Spleen (tissue), 11 donors: Measurements from ENCODE around the gene GALNT16. TPM values are rescaled to one million over a fixed set of nuclear protein-coding genes. Genes with fewer than 3 reads are reported as not detected.
"Not testable (repeated sequence)": the region's sequence is repeated elsewhere in the genome, so short reads cannot be mapped to it uniquely, and the experiment has no call there.

Experiments
- DNase-seq: peaks from one replicate; pipeline ENCODE4 v3.0.0-alpha.2; 2020
- H3K27ac ChIP-seq, 8 donors: fragments of 200-600 bp; sonication (generic) in 7 of 8; 1 replicate in 4 of 8; 2 replicates in 4 of 8; pipeline versions ENCODE4 v1.5.0 to v1.8.0; 2016 to 2021; ENCODE audit warnings: inconsistent platforms in 4 of 8, mild to moderate bottlenecking in 4 of 8, moderate library complexity in 1 of 8
- H3K27me3 ChIP-seq, 7 donors: fragments of 200-600 bp; sonication (generic) in 6 of 7; replicated peaks in 1 of 7; 1 replicate in 4 of 7; 2 replicates in 3 of 7; pipeline versions ENCODE4 v1.5.0 to v1.8.0; 2016 to 2021; ENCODE audit warnings: inconsistent platforms in 3 of 7, mild to moderate bottlenecking in 1 of 7
- H3K36me3 ChIP-seq, 6 donors: fragments of 200-600 bp; sonication (generic) in 5 of 6; 1 replicate in 4 of 6; 2 replicates in 2 of 6; pipeline versions ENCODE4 v1.5.0 to v1.8.0; 2016 to 2021; ENCODE audit warnings: inconsistent platforms in 2 of 6
- H3K4me1 ChIP-seq, 6 donors: fragments of 200-600 bp; sonication (generic) in 5 of 6; 1 replicate in 3 of 6; 2 replicates in 3 of 6; pipeline versions ENCODE4 v1.5.0 to v1.8.0; 2016 to 2021; ENCODE audit warnings: inconsistent platforms in 3 of 6
- H3K4me3 ChIP-seq, 8 donors: fragments of 200-600 bp; sonication (generic) in 7 of 8; 1 replicate in 4 of 8; 2 replicates in 4 of 8; pipeline versions ENCODE4 v1.5.0 to v1.8.0; 2016 to 2021; ENCODE audit warnings: inconsistent platforms in 4 of 8, mild to moderate bottlenecking in 4 of 8, moderate library complexity in 2 of 8
- H3K9me3 ChIP-seq, 8 donors: fragments of 200-600 bp; sonication (generic) in 7 of 8; 1 replicate in 4 of 8; 2 replicates in 4 of 8; pipeline versions ENCODE4 v1.5.0 to v1.8.0; 2016 to 2021; ENCODE audit warnings: inconsistent platforms in 4 of 8
- POLR2A ChIP-seq, 3 donors: fragments of 450-650 bp; IDR thresholded peaks; one replicate each; pipeline ENCODE4 v1.5.1; 2017; ENCODE audit warnings: antibody characterized with exemption in 3 of 3, mild to moderate bottlenecking in 1 of 3
- POLR2AphosphoS5 ChIP-seq, 3 donors: sonication (generic); formaldehyde crosslinking; IDR thresholded peaks; one replicate each; pipeline ENCODE4 v1.5.1; 2017; ENCODE audit warnings: antibody characterized with exemption in 3 of 3
- whole genome bisulfite sequencing, 5 donors: extraction: QIAGEN DNeasy Blood & Tissue Kit in 3 of 5; methylation state at CpG; one replicate each; pipeline versions ENCODE4 v1.1.5 to v1.1.7; 2013 to 2018; 5-methylcytosine and 5-hydroxymethylcytosine counted together
- intact Hi-C: fragments of 100-400 bp; cut with DNase I; formaldehyde crosslinking; loops from one replicate; pipeline ENCODE4 v1.15.0; 2023; ENCODE audit warnings: low total_unique reads
- polyA plus RNA-seq, 3 donors: library from polyadenylated mRNA; stranded (reverse); fragments of 200-250 nt; gene quantifications; one replicate each; pipeline ENCODE4 v1.2.1, GENCODE V29; 2013
- total RNA-seq, 7 donors: library from RNA; depleted of rRNA in 3 of 7; stranded (reverse); fragments of >200 nt in 3 of 7; fragmentation: NEBNext Ultra II Directional in 4 of 7; extraction: Animal tissue kit (Norgen Biotek cat#: 25700) in 4 of 7; gene quantifications; one replicate each; pipeline versions ENCODE4 v1.1.0 to v1.2.1, GENCODE V29; 2016 to 2021
- TF ChIP-seq, protein P1 (sequence below), 11 experiments: fragments of 200-600 bp in 7 of 11; fragments of 450-650 bp in 4 of 11; sonication (generic) in 4 of 11; IDR thresholded peaks in 8 of 11; conservative IDR thresholded peaks in 3 of 11; 1 replicate in 7 of 11; 2 replicates in 4 of 11; pipeline versions ENCODE4 v1.4.0 to v1.8.0; 2016 to 2021; ENCODE audit warnings: antibody characterized with exemption in 11 of 11, inconsistent platforms in 4 of 11, mild to moderate bottlenecking in 1 of 11
- donor health status: healthy with polysubstance abuse.
- donor health status: DM: no; HTN: no; CAD: no; lungs with moderate emphysema.
- donor health status: DM: no; HTN: no; CAD: no.
- donor health status: Bipolar disorder and iron deficiency.
- donor health status: healthy.
- donor health status: DM: no; HTN: no; CAD: no.
- donor health status: DM: yes; HTN: yes; CAD: no.

The GALNT16 gene
- total and polyA plus RNA-seq, 10 donors = 2.1 to 36.4 (median 10.0) TPM

DNA sequence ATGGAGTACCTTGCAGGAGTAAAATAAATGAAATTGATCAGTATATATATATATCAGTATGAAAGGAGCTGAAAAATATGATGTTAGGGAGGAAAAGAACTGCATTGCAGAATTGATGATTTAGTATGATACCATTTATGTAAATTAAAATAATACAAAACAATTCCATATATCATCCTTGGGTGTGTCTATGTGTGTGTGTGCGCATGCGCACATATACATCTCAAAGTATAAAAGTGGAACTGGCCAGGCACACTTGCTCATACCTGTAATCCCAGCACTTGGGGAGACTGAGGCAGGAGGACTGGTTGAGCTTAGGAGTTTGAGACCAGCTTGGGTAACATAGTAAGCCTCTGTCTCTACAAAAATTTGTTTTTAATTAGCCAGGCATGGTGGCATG, 15.4 kb downstream of the GALNT16 start:
- intact Hi-C loops = no loop called here
- WGBS, 5 donors = 97 to 100% (median 100%) methylated on average over 2 of the region's 2 CpGs

DNA sequence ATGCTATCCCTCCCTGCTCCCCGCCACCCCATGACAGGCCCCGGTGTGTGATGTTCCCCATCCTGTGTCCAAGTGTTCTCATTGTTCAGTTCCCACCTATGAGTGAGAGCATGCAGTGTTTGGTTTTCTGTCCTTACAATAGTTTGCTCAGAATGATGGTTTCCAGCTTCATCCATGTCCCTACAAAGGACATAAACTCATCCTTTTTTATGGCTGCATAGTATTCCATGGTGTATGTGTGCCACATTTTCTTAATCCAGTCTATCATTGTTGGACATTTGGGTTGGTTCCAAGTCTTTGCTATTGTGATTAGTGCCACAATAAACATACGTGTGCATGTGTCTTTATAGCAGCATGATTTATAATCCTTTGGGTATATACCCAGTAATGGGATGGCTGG, 17.4 kb downstream of the GALNT16 start:
- H3K27me3 ChIP-seq, intact Hi-C loops, H3K36me3 ChIP-seq, H3K9me3 ChIP-seq, H3K4me1 ChIP-seq, H3K4me3 ChIP-seq, DNase-seq, H3K27ac ChIP-seq: not testable (repeated sequence)
- 93 to 99% (median 97%) methylated on average over 2 to 3 of the region's 3 CpGs for WGBS, 5 donors

More for the DNA sequence above, 15.4 kb downstream of the GALNT16 start:
- TF ChIP-seq POLR2AphosphoS5 (IDR thresholded peaks at IDR 0.05) (no peak), POLR2A (IDR thresholded peaks at IDR 0.05) (no peak)
- TF ChIP-seq, protein P1, sequence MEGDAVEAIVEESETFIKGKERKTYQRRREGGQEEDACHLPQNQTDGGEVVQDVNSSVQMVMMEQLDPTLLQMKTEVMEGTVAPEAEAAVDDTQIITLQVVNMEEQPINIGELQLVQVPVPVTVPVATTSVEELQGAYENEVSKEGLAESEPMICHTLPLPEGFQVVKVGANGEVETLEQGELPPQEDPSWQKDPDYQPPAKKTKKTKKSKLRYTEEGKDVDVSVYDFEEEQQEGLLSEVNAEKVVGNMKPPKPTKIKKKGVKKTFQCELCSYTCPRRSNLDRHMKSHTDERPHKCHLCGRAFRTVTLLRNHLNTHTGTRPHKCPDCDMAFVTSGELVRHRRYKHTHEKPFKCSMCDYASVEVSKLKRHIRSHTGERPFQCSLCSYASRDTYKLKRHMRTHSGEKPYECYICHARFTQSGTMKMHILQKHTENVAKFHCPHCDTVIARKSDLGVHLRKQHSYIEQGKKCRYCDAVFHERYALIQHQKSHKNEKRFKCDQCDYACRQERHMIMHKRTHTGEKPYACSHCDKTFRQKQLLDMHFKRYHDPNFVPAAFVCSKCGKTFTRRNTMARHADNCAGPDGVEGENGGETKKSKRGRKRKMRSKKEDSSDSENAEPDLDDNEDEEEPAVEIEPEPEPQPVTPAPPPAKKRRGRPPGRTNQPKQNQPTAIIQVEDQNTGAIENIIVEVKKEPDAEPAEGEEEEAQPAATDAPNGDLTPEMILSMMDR (IDR thresholded peaks at IDR 0.05 in 8 of 11, conservative IDR thresholded peaks at IDR 0.05 in 3 of 11) = no peak
- no peaks in the 10 kb centered on the region for H3K9me3 ChIP-seq
- H3K36me3 ChIP-seq = no peaks in the 10 kb centered on the region
- DNase-seq = no peak
- peaks cover 0 to 4% (median 0%) of the 10 kb centered on the region in 7 donors for H3K27me3 ChIP-seq
- H3K4me1 ChIP-seq = no peaks in the 10 kb centered on the region
- H3K4me3 ChIP-seq = no peak overlapping the region
- no peak overlapping the region for H3K27ac ChIP-seq

DNA sequence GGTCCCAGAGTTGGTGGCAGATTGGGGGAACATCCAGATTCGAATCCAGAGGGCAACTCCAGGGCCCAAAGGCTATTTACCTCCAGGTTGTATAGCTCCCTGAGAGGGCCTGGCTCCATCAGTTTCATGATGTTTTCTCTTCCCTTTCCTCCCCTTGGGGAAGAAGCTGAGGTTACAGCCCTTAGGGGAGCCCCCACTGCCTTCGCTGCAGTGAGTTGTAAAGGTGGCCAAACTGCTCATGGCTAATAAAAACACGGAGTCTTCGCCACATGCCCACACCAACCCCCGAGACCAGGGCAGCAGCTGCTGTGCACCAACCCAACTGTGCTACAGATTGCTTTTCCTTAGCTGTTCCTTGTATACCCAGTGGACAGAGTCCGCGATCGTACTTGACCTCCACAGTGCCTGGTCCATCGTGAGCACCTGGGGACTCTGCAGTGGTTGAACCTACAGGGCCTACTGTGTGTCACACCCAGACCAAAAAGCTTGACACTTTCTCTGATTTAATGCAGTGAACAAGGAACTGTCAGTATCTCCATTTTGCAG, 20.9 kb downstream of the GALNT16 start:
- 85 to 91% (median 90%) methylated on average over 9 of the region's 9 CpGs for WGBS, 5 donors
- DNase-seq = no peak
- intact Hi-C loops = no loop called here

DNA sequence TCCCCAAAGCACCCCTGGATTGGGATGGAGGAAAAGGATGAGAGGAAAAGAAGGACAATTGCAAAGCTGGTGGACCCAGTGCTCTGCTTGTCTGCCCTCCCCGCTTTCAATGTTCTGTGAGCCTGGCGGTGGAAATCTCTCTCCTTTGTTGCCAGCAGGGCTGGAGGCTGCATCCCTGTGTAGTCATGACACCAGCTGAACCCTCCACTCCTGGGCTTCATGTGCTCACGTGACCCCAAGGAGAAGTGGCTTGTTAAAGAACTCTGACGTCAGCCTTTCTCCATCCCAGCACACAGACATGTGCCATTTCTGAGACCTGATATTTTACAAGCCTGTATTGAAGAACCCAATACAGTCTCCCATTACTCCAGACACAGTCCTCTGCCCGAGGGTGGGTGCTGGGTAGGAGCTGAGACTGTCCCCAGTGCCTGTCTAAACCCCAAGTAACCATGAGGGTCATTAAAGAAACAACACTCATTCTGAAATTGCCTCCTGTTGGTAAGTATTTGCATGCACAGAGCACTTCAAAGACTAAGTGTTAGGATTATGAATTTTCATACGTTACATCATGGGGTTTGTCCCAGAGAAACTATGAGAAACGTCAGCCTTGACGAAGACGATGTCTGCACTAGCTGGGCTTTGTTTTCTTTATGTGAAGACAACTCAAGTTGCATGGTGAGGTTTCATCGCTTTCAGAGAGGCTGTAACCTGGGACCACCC, 21.7 kb downstream of the GALNT16 start:
- Histone ChIP-seq H3K36me3 (no peaks in the 10 kb centered on the region), H3K27ac (no peak overlapping the region), H3K27me3 (no peaks in the 10 kb centered on the region), H3K4me3 (no peak overlapping the region), H3K4me1 (no peaks in the 10 kb centered on the region), H3K9me3 (no peaks in the 10 kb centered on the region)
- intact Hi-C loops = no loop called here
- TF ChIP-seq POLR2A (IDR thresholded peaks at IDR 0.05) (no peak), POLR2AphosphoS5 (IDR thresholded peaks at IDR 0.05) (no peak)
- TF ChIP-seq, protein P1 (IDR thresholded peaks at IDR 0.05 in 8 of 11, conservative IDR thresholded peaks at IDR 0.05 in 3 of 11) = no peak
- DNase-seq = no peak
- 67 to 73% (median 68%) methylated on average over 10 of the region's 10 CpGs for WGBS, 5 donors

More for the DNA sequence above, 20.9 kb downstream of the GALNT16 start:
- Histone ChIP-seq H3K27ac (no peak overlapping the region), H3K4me1 (no peaks in the 10 kb centered on the region), H3K4me3 (no peak overlapping the region), H3K9me3 (no peaks in the 10 kb centered on the region), H3K36me3 (no peaks in the 10 kb centered on the region), H3K27me3 (no peaks in the 10 kb centered on the region)
- TF ChIP-seq, protein P1 (IDR thresholded peaks at IDR 0.05 in 8 of 11, conservative IDR thresholded peaks at IDR 0.05 in 3 of 11) = no peak
- TF ChIP-seq POLR2AphosphoS5 (IDR thresholded peaks at IDR 0.05) = no peak
- TF ChIP-seq POLR2A (IDR thresholded peaks at IDR 0.05) = no peak
